ENCODE results near the gene GP2.
"Not testable (repeated sequence)": the region's sequence is repeated elsewhere in the genome, so short reads cannot be mapped to it uniquely, and the experiment has no call there.

The GP2 gene

DNA sequence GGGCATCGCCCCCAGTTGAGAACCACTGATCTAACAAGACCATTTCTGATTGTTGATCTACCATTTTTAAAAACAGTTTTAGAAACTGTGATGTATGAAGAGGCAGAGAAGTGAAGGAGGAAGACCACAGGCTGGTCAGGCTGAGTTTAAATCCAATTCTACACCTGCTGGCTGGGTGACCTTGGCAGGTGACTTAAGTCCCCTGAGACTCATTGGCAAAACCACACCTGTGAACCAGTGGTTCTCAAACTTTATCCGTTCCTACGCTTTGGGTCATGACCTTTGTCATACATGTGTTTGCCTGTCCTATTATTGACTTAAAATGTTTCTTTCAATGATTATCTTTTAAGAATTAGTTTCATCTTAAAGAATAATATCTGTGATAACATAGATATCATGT lies 2.3 kb downstream of the GP2 start:
- DNase-seq (ENCODE audit: low read depth in 3 of 3), result no peak

- no peak for DNase-seq (ENCODE audit: low read depth in 3 of 3)
Measured at GRCh38 chr16:20323591-20324117, 3.7 kb downstream of the GP2 start.

- DNase-seq (ENCODE audit: low read depth in 3 of 3), result no peak
Measured at GRCh38 chr16:20322696-20323095, 4.6 kb downstream of the GP2 start.

DNA sequence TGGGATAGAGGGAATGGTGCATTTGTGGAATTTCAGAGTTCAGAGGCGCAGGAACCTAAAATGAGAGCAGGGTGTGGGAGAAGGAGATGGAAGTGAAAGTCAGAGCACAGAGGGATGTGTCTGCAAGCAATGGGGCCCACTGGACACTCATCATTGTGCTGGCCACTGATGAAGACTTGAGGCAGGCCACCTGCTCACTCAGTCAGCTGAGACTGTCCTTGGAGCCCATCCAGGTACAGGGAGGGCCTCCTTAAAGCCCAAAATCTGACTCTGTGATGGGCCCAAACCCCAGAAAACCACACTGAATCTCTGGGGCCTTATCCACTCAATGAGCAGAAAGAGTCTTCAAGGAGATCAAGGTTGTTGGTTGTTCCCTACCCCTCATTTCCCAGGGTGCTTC lies 5.6 kb downstream of the GP2 start:
- DNase-seq (ENCODE audit: low read depth in 3 of 3), result no peak

- not testable (repeated sequence) for DNase-seq (ENCODE audit: low read depth in 3 of 3)
Measured at GRCh38 chr16:20321051-20321450, 6.3 kb downstream of the GP2 start.

- DNase-seq (ENCODE audit: low read depth in 3 of 3), result no peak
Measured at GRCh38 chr16:20320592-20320991, 6.7 kb downstream of the GP2 start.

DNA sequence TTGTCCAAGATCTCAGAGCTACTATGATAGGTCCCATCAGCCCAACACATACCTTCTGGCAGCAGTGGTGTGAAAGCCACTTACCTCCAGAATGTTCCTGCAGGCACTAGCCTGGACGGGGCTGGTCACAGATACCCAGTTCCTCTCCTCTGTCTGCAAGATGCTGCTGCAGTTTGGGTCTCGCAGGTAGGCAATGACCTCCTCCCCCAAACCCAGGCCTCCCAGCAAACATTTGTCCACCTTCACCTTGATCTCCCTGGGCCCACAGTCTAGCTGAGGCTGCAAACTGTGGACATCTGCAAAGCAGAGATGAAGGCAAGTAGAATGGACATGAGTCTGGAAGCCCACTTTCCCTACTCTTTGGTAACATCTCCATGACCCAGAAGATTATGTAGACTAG lies 7.1 kb downstream of the GP2 start:
- no peak for DNase-seq (ENCODE audit: low read depth in 3 of 3)

DNA sequence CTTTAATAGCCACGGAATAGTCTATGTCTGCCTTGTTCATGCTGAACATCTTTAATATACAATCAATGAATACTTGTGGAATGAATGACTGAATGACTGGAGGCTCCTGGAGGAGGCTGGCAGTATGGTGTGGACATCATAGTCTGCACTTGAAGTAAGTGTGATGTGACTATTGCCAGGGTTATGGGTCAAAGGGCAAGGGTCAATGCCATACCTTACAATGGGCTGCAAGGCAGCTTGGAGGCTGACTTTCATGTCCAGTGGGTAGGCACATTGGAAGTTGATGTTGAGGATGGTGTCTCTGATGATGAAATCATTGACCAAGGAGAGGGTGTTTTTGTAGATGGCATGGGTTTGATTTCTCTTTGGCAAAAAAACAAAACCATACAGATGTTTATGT lies 7.9 kb downstream of the GP2 start:
- no peak for DNase-seq (ENCODE audit: low read depth in 3 of 3)

- no peak for DNase-seq (ENCODE audit: low read depth in 3 of 3)
Measured at GRCh38 chr16:20318437-20318836, 8.9 kb downstream of the GP2 start.

GRCh38 chr16:20318006-20318405 lies 9.3 kb downstream of the GP2 start:
- DNase-seq (ENCODE audit: low read depth in 3 of 3), result no peak

DNA sequence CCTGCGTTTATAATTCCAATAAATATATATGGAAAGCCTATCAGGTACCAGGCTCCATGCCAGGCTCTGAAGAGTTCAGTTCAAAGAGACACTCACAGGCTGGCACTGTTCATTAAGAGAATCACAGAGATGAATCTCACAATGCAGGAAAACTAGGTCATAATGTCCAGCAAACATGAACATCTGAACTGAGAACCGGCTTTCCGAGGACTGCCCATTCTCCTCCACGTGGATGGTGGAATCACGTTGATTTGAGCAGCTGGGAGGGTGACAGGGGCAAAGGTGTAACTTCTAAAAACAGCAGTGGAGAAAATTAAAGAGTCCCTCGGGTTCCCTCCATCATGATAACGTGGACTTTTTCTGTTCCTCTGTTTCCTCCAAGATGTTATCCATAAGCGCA lies 10.2 kb downstream of the GP2 start:
- DNase-seq (ENCODE audit: low read depth in 3 of 3), result no peak

GRCh38 chr16:20316715-20317114 lies 10.6 kb downstream of the GP2 start:
- DNase-seq (ENCODE audit: low read depth in 3 of 3), result no peak

- DNase-seq (ENCODE audit: low read depth in 3 of 3), result no peak
Measured at GRCh38 chr16:20315764-20316163, 11.5 kb downstream of the GP2 start.

DNA sequence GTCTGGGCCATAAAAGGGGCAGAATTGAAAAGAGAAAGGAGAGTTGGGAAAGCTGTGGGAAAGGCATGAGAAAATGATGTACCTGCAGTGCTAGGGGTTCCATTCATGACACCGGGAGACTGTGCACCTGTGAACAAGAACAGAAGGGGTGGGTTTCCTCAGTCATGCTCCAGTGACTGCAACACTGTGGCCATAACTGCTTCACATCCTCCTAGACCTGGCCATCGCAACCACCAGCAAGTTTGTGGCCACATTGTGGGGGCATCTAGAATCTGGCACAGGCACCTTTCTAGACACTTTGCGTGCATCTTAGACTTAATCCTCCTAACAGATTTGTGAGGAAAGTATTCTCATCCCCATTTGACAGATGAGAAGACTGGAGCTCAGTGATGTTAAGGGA lies 12.7 kb downstream of the GP2 start:
- no peak for DNase-seq (ENCODE audit: low read depth in 3 of 3)

DNA sequence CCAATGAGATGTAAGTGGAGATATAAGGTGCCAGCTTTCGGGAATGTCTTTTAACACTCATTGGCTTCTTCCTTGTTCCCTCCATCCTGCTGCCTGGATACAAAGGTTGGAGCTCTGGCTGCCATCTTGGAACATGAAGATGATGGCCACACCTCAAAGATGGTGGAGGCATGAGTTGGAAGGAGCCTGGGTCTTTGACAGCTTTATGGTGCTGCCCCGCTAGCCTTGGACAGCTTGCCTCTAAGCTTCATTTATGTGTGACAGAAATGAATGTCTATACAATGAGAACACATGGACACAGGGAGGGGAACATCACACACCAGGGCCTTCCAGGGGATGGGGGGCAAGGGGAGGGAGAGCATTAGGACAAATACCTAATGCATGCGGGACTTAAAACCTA lies 13.6 kb downstream of the GP2 start:
- DNase-seq (ENCODE audit: low read depth in 3 of 3), result no peak

DNA sequence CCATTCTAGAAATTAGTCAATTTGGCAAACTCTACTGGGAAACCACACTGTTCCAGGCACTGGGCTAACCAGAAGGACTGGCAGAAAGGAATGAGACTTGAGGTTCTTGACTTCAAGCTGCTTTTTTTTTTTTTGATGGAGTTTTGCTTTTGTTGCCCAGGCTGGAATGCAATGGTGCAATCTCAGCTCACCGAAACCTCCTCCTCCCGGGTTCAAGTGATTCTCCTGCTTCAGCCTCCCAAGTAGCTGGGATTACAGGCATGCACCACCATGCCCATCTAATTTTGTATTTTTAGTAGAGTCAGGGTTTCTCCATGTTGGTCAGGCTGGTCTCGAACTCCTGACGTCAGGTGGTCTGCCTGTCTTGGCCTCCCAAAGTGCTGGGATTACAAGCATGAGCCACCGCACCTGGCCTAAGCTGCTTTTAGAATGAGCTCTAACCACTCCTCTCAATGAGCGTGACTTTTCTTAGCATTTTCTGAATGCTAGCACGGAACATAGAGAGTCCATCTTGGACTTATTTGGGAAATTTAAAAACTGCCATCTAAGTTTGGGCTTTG lies 14.7 kb downstream of the GP2 start:
- not testable (repeated sequence) for DNase-seq (ENCODE audit: low read depth in 3 of 3)

GRCh38 chr16:20311548-20311947 lies 15.8 kb downstream of the GP2 start:
- DNase-seq (ENCODE audit: low read depth in 3 of 3), result no peak

DNA sequence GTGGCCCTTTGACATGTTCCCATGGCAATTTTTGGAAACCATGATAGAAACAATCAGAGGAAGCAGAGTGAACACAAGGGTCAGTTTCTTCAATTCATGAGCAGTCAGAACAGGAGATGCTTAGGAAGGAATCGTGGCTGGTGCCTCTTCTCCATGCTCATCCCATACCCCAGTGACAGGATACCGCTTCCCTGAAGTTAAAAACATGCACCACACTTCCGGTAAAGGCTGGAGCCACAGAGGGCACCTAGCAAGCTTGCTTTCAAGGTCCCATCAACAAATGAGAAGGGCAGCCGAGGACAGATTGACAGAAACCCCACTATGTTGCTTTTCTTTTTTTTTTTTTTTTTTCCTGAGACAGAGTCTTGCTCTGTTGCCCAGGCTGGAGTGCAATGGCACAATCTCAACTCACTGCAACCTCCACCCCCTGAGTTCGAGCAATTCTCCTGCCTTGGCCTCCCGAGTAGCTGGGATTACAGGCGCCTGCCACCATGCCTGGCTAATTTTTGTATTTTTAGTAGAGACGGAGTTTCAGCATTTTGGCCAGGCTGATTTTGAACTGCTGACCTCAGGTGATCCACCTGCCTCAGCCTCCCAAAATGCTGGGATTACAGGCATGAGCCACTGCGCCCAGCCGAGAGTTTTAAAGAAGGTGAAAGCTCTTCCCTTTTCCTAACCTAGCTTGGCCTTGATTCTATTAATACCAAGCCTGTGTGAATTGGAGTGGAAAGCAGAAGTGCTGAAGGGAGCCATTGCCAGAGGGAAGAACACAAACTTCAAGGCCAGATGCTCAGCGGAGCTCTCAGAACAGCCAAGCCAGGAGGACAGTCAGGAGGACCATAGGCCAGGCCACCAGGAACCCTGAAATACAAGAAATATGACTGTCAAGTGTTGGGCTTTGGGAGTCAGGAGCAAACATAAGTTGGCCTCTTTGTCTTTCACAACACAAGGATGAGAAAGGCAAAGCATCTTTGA lies 16.6 kb downstream of the GP2 start:
- DNase-seq (ENCODE audit: low read depth in 3 of 3), result no peak

DNA sequence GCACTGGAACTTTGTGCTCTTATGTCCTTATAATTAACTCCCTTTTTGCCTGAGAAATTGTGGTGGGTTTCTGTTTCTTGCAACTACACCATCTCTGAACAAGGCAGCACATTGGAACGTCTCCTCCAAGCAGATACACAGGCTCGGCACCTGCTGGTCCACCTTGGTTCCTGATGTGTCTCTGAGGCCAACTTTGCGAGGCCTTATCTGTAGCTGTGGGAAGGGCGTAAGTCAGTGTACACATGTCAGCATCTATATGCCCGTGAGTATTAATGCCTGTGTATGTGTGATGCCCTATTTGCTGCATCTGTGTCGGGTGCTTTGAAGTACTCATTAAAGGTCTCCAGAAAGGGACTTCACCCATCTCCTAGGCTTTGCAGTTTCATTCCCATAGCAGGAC lies 17.5 kb downstream of the GP2 start:
- no peak for DNase-seq (ENCODE audit: low read depth in 3 of 3)

GRCh38 chr16:20308801-20309590 lies 18.3 kb downstream of the GP2 start:
- DNase-seq (ENCODE audit: low read depth in 3 of 3), result no peak

DNA sequence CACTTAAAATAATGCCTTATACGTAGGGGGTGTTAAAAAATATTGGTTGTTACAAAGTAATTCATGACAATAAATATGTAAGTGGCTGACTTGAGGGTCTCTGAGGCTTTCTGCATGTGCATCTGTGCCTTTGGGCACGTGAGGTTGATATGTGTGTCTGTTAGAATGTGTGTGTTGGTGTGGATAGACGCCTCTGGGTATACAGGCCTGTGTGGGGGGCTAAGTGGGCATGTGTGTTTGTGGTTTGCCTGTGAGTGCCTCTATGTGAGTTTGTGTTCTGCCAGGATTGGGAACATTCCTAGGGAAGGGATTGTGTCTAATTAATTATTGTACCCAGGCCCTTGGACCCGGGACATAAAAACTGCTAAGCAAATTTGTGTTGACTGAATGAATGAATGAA lies 19.0 kb downstream of the GP2 start:
- no peak for DNase-seq (ENCODE audit: low read depth in 3 of 3)

- DNase-seq (ENCODE audit: low read depth in 3 of 3), result no peak
Measured at GRCh38 chr16:20307791-20308190, 19.5 kb downstream of the GP2 start.
